ENCODE results near the gene FAAH. TPM values are rescaled to one million over a fixed set of nuclear protein-coding genes. Genes with fewer than 3 reads are reported as not detected.

FAAH gene
- polyA plus RNA-seq, 1 of the 3 experiments (the other 2 are of a cell fraction) = 1.2 TPM

DNA sequence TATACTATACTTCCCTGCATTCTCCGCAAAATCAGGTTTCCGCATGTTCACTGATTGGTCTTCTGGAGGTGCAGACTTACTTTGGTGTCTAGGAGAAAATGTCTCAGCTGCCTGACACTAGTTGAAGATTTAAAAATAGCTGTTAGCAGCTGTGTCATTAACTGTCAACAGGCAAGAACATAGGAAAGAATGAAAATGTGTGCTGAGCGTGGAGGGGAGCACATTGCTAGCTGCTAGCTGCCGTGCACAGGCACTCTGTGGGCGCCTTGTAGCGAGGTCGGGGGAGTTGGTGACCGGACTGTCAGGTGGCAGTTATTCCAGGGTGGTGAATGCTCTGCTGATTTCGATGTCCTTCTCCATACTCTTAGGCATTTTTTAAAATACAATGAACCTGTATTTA is 5.2 kb downstream of the FAAH start:
- Histone ChIP-seq H3K36me3 (replicated peaks in 1 of 2; ENCODE audit: control insufficient read depth in 1 of 2, insufficient read depth in 2 of 2, low read length in 1 of 2) (no peaks in the 10 kb centered on the region), H3F3A (replicated peaks; ENCODE audit: insufficient read depth) (no peaks in the 10 kb centered on the region), H4K20me1 (ENCODE audit: insufficient read depth) (no peaks in the 10 kb centered on the region), H3K4me2 (no peak overlapping the region), H3K79me2 (ENCODE audit: insufficient read depth) (no peaks in the 10 kb centered on the region), H3K27me3 (ENCODE audit: insufficient read depth) (no peaks in the 10 kb centered on the region), H3K9me3 (no peaks in the 10 kb centered on the region), H2AFZ (ENCODE audit: low read depth) (no peak overlapping the region), H3K9ac (no peak overlapping the region), H3K4me1 (ENCODE audit: control insufficient read depth in 1 of 2, insufficient read depth in 2 of 2, low read depth in 1 of 2, low read length in 1 of 2) (peaks cover 0 to 6% of the 10 kb centered on the region in 2 experiments; a peak in 1 of 4 replicates), H3K27ac (ENCODE audit: low read depth in 2 of 2, low read length in 1 of 2) (no peak overlapping the region), H3K9me2 (no peaks in the 10 kb centered on the region), H3K4me3 (ENCODE audit: low read depth in 2 of 2, low read length in 1 of 2) (no peak overlapping the region)
- 81% methylated on average over 9 of the region's 9 CpGs for WGBS (ENCODE audit: low lambda C conversion rate)
- DNase-seq = peak; percentile 7
- CTCF ChIA-PET = interaction anchor here (0.6 to 2.9 kb wide), 3 partner anchors 8 to 129 kb away, joined by 4 to 13 read pairs (median 4); no protein-coding TSS in a partner anchor
- POLR2A ChIA-PET = no interaction called here
- no peak for TF ChIP-seq TAF1 (IDR thresholded peaks at IDR 0.05; ENCODE audit: borderline replicate concordance, low read depth, low read length)
- TF ChIP-seq FOXJ3 (CRISPR knock-in tag; IDR thresholded peaks at IDR 0.05) = no peak
- TF ChIP-seq, protein P1, sequence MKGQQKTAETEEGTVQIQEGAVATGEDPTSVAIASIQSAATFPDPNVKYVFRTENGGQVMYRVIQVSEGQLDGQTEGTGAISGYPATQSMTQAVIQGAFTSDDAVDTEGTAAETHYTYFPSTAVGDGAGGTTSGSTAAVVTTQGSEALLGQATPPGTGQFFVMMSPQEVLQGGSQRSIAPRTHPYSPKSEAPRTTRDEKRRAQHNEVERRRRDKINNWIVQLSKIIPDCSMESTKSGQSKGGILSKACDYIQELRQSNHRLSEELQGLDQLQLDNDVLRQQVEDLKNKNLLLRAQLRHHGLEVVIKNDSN (IDR thresholded peaks at IDR 0.05; ENCODE audit: borderline replicate concordance, low read depth) = no peak
- no peak for TF ChIP-seq RFX5 (IDR thresholded peaks at IDR 0.05; ENCODE audit: low read length)
- TF ChIP-seq, protein P2, sequence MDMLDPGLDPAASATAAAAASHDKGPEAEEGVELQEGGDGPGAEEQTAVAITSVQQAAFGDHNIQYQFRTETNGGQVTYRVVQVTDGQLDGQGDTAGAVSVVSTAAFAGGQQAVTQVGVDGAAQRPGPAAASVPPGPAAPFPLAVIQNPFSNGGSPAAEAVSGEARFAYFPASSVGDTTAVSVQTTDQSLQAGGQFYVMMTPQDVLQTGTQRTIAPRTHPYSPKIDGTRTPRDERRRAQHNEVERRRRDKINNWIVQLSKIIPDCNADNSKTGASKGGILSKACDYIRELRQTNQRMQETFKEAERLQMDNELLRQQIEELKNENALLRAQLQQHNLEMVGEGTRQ (IDR thresholded peaks at IDR 0.05; ENCODE audit: borderline replicate concordance, low read depth, low read length) = no peak
- no peak for TF ChIP-seq POLR2AphosphoS5 (IDR thresholded peaks at IDR 0.05; ENCODE audit: low read depth, low read length)
- TF ChIP-seq MEF2A (IDR thresholded peaks at IDR 0.05; ENCODE audit: borderline replicate concordance, low read depth) = no peak
- no peak for TF ChIP-seq EP300 (IDR thresholded peaks at IDR 0.05; ENCODE audit: borderline replicate concordance in 1 of 2, low read depth in 1 of 2, low read length in 1 of 2)
- no peak for TF ChIP-seq RXRA (IDR thresholded peaks at IDR 0.05; ENCODE audit: borderline replicate concordance, low read depth)
- TF ChIP-seq EZH2phosphoT487 (IDR thresholded peaks at IDR 0.05; ENCODE audit: borderline replicate concordance, low read depth) = no peak
- TF ChIP-seq NFIC (IDR thresholded peaks at IDR 0.05; ENCODE audit: borderline replicate concordance) = no peak
- TF ChIP-seq, protein P3, sequence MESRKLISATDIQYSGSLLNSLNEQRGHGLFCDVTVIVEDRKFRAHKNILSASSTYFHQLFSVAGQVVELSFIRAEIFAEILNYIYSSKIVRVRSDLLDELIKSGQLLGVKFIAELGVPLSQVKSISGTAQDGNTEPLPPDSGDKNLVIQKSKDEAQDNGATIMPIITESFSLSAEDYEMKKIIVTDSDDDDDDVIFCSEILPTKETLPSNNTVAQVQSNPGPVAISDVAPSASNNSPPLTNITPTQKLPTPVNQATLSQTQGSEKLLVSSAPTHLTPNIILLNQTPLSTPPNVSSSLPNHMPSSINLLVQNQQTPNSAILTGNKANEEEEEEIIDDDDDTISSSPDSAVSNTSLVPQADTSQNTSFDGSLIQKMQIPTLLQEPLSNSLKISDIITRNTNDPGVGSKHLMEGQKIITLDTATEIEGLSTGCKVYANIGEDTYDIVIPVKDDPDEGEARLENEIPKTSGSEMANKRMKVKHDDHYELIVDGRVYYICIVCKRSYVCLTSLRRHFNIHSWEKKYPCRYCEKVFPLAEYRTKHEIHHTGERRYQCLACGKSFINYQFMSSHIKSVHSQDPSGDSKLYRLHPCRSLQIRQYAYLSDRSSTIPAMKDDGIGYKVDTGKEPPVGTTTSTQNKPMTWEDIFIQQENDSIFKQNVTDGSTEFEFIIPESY (IDR thresholded peaks at IDR 0.05; ENCODE audit: borderline replicate concordance, low read depth) = no peak
- TF ChIP-seq RCOR1 (IDR thresholded peaks at IDR 0.05; ENCODE audit: low read length) = no peak
- TF ChIP-seq TCF12 (IDR thresholded peaks at IDR 0.05) = no peak
- no peak for TF ChIP-seq GATA2 (CRISPR knock-in tag; IDR thresholded peaks at IDR 0.05)
- TF ChIP-seq, protein P4, sequence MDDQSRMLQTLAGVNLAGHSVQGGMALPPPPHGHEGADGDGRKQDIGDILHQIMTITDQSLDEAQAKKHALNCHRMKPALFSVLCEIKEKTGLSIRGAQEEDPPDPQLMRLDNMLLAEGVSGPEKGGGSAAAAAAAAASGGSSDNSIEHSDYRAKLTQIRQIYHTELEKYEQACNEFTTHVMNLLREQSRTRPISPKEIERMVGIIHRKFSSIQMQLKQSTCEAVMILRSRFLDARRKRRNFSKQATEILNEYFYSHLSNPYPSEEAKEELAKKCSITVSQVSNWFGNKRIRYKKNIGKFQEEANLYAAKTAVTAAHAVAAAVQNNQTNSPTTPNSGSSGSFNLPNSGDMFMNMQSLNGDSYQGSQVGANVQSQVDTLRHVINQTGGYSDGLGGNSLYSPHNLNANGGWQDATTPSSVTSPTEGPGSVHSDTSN (IDR thresholded peaks at IDR 0.05) = no peak
- TF ChIP-seq CHD2 (IDR thresholded peaks at IDR 0.05; ENCODE audit: low read length, partially characterized antibody) = no peak
- TF ChIP-seq YY1 (IDR thresholded peaks at IDR 0.05; ENCODE audit: low read depth) = no peak
